GM21723 (cell line): ENCODE data around the gene GOT1.
A peak's percentile ranks its signal among the peaks of the same experiment; 100 is the strongest.

Experiments used
- ATAC-seq: cut with Tn5 transposase; IDR thresholded peaks from one replicate; pipeline ENCODE4 v1.9.1; 2021; ENCODE audit warnings: mild to moderate bottlenecking, moderate library complexity; ENCODE audit not compliant: unreplicated experiment

GOT1 gene

DNA sequence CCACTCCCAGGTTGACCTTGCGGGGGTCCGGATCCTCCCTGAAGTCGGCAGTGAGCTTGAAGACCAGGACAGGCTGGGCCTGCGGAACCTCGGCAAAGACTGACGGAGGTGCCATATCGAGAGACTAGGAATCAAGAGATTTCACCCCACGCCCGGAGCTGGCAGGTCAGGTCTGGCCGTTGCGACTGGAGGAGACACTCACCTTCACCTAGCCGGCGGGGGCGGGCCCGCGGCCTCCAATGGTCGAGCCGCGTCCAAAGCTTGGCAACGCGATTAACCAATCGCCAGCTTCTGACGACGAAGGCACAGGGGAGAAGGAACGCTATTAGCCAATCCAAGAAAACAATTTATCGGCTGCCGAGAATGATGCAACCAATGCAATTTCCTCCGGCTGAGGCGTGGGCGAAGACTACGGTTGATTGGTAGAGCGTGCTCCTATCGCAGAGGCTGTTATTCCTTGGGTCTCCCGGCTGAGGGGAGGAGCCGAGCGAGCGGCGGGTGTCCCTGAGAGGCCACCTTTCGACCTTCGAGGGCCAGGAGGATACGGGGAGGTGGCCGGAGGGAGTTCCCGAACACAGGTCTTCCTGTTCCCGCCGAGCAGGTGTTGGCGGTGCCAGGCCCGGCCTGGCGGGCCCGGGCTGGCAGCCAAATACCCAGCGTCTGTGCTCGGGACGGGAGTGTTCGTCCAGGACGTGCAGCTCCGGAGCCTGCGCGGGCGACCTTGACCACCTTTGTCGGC lies at the start of gene GOT1:
GOT1 (minus strand) TSS at position 174 of the 739 bp plus-strand sequence; CDS start at position 115, 59 bp downstream.
- peak; percentile 96 for ATAC-seq

DNA sequence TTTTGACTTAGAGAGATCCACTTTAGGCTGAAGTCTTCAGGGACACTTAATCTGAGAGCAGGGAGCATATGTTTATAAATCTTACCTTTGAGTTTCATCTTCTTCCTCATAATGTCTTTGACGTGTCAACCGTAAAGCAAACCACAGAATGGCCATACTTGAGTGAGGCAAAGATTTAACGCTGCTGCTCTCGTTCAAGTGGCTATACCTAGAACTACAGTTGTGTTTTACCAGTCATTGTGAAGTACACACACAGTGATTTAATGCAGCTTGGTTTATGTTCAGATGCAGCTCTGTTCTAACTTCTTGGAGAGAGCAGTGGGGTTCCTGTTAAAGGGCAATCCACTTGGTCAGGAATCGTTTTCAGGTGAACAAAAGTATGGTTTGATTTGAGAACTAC lies 39.9 kb upstream of the GOT1 start:
- ATAC-seq: no peak

DNA sequence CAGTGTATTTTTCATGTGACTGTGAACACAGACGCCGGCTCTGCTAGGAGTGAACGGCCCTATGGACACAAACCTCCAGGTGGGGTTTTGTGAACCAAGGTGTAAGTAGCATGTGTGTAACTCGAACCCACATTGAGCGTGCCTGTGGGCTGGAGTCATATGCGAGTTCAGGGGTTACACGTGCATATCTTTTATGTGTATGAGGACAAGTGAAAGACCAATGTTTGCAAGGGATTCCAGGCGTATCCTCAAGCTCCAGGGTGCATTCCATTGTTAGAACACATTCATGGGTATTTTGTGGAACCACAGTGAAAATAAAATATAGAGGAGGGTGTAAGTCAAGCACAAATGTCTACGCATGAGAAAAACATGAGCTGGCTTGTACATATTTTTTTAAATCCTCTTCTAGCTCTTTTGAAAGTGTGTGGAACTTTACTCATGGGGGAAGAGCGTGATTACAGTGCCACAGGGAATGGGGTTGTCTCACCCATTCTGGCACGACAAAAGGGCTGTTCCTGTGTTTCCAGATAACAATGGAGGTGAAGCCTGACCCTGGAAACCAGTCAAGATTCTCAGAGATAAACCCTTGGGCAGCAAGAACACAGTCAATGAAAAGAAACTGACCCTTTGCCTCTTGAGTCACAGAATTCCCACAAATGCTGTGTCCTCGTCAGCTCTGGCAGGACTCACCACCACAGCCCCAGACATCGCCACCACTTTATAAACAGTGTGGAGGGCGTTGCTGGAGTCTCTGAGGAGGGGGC lies 37.0 kb upstream of the GOT1 start:
- ATAC-seq: no peak

DNA sequence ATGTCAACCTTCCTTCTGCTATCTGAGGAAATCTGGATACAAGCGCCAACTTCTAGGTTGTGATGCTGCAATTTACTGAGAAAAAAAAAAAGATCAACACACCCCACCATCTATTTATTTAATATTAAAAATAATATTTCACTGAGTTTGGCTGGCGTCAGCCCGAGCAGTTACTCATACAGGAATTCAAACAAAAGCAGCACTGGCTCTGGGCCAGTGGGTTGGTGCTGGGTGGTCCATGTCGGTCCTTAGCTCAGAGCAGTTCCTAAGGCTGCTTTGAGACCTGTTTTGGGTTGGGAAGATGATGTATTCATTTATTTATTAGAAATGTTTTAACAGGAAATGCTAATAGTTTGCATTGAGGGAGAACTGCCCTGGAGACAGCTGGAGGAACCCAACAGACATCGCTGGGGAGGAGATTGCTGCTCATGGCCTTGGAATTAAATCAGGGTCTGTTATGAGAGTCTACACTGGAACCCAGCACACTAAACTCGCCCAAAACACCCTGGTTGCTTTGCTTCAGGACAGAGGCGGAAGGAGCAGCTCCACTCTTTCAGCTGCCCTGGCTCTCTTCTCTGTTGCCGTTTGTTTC lies 36.3 kb upstream of the GOT1 start:
- no peak for ATAC-seq

DNA sequence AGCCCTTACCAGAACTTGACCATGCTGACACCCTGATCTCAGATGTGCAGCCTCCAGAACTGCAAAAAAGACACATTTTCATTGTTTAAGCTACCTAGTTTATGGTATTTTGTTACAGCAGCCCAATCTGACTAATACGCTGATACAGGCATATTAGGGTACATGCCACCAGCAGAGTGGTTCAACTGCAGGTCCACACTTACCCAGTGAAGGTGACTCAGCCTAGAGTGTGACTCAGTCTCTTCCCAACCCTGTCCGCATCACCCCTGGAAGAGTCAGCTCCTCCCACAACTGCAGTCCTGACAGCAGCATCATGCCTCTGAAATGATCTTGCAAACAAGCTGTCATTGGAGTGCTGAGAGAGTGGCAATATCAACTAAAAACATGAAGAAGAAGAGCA lies 30.8 kb upstream of the GOT1 start:
- no peak for ATAC-seq

DNA sequence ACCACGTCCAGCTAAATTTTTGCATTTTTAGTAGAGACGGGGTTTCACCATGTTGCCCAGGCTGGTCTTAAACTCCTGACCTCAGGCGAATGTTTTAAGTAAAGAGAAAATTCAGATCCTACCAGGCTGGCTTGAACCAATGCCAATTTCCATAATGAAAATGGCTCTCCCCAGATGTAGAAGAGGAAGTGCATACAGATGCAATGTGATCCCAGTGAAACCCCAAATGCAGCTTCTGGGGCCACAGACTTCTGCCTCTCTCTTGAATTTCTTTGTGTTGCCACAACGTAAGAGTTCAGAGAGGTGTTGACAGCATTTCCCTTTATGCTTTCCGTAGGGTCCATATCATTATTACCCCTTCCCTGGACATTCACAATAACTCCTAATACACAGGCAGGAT lies 29.6 kb upstream of the GOT1 start:
- no peak for ATAC-seq

DNA sequence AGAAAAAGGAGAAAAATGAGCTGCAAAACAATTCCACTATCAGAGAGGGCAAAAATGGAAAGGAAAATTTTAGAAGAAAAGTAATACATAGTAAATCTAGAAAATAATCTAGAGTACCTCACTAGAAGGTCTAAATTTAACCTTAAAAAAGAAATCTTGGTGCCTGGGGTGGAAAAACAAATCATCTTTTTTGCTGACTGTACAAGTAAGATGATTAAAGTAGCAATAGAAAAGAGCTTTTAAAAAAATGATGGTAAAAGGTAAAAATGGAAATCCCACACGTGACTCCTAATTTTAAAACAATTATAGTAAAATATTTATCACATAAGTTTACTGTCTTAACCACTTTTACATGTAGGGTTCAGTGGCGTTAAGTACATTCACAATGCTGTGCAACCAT lies 28.8 kb upstream of the GOT1 start:
- ATAC-seq: no peak

DNA sequence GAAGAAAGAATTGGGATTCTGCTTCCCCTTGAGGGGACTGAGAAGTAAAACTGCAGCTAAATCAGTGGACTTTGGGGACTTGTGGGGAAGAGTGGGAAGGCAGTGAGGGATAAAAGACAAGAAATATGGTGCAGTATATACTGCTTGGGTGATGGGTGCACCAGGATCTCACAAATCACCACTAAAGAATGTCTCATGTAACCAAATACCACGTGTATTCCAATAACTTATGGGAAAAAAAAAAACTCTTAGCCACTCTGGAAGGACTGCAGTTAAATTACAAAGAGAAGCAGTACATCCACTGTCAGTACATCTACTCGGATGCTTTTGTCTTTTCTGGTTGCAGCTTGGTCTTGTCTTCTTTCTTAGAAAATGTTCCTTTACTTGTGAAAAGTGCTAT lies 27.4 kb upstream of the GOT1 start:
- ATAC-seq: no peak

DNA sequence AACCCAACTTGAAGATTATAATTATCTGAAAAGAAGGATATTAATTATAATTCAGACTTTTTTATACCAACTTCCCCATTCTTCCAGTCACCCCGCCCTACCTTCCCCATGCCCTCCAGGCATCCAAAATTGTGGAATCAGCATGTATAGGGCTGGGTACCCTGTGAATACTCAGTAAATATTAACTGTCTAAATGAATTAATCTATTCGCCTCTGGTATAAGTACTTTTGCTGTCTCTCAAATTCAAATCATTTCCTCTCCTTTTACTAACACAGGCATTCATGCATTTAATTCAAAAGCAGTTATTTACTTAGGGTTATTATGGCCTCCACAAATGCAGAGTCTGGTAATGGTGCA lies 26.5 kb upstream of the GOT1 start:
- no peak for ATAC-seq

DNA sequence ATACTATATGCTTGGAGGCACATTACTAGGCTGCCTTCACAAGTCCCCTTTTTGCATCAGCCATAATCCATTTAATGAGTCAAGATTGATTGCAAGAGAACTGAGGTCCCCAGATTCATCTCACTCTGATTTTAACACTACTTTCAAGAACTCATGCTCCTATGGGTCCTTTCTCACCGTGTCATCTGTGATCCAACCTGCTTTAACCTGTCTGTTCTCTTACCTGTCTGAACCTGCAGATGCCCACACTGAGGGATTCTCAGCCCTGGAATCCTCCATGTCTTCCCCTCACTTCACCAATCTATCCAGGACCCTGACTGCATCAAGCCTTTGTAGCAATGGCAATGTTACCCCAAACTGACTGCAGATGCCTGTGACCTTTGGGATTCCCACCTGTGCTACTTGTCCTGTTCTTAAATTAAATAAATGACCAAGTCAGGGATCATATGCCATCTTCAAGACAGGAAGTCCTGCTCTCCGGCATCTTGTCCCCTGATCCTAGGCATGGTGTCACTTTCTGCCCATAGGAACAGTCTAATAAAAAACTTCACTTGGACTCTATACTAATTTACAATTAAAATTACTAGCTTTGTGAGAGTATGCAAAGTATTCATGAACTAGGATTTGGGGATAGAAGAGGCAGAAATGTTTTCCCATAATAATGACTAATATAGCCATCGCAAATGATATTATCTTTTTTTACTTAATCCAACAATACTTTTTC lies 25.9 kb upstream of the GOT1 start:
- no peak for ATAC-seq

DNA sequence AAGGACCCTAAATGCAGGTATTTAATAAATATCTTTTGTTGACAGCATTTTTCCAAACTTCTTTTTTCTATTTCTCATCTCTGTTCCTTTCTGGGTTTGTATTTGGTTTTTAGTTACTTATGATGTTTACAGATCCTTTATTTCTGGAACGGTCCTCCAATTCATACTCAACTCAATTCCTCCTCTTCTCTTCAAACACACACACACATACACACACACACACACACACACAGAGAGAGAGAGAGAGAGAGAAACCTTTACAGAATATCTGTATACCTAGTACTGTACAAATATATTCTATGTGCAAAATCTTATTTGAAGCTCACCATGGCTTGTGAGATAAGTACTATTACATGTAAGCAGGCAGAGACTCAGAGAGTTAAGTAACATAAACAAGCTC lies 21.6 kb upstream of the GOT1 start:
- ATAC-seq: no peak

DNA sequence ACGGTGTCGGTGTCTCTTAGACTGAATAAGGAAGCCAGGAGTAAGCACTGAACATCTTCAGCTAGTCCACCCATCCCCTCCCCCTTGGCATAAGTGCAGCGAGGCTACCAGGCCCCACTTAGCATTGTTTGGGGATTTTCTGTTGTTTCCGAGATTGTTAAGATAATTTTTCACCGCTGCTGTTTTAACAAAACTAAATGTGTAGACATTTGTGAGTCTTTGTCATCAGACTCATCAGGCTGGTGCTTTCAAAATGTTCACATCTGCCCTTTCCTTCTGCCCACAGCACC lies 21.0 kb upstream of the GOT1 start:
- ATAC-seq: no peak

DNA sequence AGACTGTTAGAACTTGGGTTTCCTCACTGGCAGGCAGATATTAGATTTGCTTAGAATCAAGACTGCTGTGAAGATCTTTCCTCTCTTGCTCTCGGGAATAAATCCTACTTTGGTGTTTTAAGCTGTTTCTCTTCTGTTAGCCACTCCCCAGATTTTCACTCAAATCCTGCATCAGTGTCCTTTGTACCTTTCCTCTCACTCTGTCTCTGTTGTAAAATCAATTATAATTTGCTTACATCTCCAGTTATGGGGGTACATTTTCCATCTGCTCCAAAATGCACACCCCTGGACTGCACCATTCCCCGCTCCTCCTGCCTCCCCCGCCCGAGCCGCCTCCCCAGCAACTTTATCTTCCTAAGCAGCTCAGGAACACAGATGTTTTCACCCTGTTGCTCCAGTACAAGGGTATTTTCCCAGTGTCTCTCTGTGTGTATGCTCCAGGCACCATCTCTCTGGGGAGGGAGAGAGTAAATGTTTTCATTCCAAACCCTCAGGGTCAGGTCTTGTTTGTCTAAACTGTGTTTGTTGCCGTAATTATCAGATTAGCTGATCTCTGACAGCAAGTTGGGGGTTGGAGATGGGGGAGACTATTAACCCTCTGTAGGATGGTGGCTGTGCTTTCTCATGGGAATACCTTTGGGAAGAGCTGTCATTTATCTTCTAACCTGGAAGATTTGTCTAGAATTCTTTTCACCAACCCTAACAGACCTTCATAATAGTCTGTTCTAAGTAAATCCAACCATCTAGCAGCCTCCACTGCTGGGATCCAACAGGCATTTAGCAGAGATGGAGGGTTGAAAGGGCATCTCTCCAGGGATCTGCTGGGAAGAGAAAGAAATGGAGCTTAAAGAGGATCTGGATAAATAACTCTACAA lies 20.4 kb upstream of the GOT1 start:
- no peak for ATAC-seq

DNA sequence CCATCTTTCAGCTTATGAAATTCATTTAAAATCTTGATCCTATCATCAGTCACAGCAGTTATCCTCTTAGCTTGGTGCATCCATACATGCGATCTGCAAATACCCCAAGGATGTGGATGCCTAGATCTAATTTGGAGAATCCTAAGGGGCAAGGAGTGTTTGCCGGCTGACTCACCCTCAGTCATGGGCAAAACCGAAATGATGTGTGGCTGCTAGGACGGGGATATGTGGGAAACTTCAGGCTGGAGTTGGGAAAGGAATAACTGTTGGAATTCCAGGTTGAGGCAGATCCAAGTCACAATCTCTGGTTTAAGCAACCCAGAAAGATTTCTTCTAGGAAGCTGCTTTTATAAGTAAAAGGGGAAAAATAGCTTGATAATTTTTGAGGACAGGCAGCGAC lies 19.7 kb upstream of the GOT1 start:
- no peak for ATAC-seq

DNA sequence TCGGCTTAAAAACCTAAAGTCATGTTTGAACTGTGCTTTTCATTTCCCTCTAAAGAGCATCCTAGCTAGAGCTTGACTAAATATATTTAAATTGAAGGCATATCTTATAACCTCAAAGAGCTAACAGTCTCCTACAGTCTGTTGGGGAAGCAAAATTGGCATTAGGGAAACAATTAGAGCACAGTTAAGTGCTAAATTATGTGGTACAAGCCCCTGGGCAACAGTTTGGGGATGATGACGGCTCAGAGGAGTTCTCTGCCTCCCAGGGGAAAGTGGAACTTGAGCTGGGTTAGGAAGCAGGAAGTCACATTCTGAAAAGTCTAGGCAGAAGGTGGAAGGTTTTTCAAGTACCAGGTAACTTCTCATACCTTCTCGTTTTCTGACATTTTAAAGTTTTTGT lies 18.6 kb upstream of the GOT1 start:
- ATAC-seq: no peak

DNA sequence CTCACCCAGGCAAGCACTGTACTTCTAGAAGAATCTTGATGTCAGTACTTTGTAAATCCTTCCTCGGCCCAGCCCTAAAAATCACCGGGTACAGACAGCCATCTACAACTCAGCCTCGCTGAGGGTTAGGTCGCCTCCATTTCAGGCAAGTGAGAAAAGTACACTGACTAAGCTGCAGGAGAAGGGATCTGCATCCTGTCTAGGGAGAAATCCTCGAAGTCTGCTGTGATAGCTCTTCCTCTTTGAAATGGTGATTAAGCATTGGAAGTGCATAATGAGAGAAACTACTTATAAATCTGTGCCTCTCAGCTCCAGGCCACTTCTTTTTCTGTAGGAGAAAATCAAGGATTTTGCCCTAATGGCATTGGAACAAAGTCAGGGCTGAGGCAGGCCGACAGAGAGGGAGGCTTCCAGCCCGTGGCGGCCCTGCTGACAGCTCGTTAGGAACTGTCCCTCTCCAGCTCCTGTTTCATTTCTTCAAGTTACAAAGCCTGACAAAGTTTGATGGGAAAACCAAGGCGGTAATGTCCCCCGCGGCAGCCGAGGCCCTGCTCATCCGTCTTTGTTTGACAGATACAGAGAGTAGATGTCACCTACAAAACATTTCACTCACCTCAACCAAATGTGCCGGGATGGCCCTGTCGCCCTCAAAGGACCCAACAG lies 14.1 kb upstream of the GOT1 start:
- ATAC-seq: no peak

DNA sequence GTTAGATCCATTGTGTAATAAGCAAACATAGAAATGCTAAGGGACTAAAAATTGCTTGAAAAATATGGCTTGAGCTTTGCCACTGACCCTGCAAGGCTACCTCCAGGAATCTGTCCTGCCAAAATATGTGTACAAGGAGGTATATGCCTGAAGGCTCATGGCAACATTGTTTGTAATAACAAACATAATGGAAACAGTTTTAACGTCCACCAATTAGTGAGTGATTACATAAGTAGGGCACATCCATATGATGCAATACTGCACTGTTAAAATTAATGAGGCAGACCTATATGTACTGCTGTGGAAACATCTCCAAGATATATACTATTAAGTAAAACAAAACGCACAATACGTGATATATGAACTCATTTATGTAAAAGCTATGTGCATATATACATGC lies 13.1 kb upstream of the GOT1 start:
- ATAC-seq: no peak

DNA sequence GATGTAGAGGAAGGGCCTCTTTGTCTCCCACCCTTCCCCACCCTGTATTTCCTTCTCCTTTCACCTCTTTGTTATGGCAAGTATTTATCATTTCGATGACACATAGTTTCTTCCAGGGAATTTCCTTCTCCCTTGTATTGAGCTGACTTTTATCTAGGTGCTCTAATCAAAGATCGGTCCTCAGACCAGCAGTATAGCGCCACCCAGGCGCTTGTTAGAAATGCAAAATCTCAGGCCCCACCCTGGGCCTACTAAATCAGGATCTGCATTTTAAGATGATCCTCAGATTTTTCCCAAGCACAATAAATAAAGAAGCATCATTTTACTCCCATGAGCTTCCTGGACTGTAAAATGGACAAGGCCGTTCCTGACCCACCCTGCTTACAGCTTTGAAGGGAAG lies 12.0 kb upstream of the GOT1 start:
- ATAC-seq: no peak

DNA sequence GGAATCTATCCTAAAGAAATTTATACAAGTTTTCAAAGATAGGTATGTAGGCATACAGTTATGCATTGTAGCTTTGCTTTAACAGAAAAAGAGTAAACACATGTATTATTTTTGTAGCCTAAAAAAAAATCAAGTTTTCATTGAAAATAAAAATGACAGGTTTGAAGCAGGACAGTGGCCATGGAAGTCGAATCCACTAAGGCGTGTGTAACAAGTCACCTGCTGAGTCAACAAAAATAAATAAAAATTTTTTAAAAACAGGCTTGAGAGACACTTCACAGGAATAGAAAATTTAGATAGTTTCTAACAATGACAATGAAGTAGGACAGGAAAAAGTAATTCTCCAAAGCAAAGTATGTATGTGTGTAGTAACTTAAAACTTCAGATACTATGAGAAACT lies 8.5 kb upstream of the GOT1 start:
- ATAC-seq: no peak

DNA sequence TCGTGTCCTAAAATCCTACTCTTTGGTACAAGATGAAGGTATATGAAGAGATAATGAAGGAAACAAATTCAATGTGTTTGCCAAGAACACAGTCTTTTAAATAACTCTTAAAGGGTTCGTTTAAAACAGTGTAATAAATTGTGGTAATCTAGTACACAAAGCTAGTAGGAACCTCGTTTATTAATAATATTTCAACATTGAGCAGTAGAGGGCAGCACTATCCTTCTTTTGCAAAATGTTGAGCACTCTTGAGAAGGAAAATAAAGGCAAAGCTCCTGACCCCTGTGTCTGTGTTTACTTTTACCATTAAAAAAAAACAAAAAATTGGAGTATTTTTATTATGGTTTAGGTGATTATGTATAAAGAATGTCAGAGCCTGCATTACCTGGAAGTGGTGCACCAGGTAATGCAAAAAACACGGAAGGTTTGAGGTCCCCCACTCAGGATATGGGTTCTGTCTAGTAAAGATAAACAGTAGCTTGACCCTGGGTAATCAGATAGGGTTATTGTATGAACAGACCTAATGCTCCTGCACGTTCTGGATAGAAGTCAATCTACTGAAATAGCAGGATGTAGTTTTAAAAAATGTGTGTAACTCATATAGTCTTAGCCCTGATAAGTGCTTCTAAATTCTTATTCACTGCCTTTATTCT lies 5.7 kb upstream of the GOT1 start:
- ATAC-seq: no peak
